ENCODE measurements around the gene ARF4. TPM values are rescaled to one million over a fixed set of nuclear protein-coding genes. Genes with fewer than 3 reads are reported as not detected.
"Not testable (repeated sequence)": the region's sequence is repeated elsewhere in the genome, so short reads cannot be mapped to it uniquely, and the experiment has no call there.

The ARF4 gene
- 86.7 and 417 TPM in 2 replicates for total RNA-seq (ENCODE audit: low replicate concordance)

- DNase-seq (ENCODE audit: low read depth): peak; percentile 99
- H3K4me3 ChIP-seq (ENCODE audit: low read depth, low read length): peak within 1 kb of the TSS; percentile 100
- TF ChIP-seq, protein P1, sequence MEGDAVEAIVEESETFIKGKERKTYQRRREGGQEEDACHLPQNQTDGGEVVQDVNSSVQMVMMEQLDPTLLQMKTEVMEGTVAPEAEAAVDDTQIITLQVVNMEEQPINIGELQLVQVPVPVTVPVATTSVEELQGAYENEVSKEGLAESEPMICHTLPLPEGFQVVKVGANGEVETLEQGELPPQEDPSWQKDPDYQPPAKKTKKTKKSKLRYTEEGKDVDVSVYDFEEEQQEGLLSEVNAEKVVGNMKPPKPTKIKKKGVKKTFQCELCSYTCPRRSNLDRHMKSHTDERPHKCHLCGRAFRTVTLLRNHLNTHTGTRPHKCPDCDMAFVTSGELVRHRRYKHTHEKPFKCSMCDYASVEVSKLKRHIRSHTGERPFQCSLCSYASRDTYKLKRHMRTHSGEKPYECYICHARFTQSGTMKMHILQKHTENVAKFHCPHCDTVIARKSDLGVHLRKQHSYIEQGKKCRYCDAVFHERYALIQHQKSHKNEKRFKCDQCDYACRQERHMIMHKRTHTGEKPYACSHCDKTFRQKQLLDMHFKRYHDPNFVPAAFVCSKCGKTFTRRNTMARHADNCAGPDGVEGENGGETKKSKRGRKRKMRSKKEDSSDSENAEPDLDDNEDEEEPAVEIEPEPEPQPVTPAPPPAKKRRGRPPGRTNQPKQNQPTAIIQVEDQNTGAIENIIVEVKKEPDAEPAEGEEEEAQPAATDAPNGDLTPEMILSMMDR (IDR thresholded peaks at IDR 0.05; ENCODE audit: insufficient read depth, low read length): peak; percentile 16
Observed at GRCh38 chr3:57597127-57597923, at the start of gene ARF4. TSS of gene ARF4 (minus strand) at chr3:57597344. CDS start at chr3:57597140, 204 bp downstream.

- TF ChIP-seq, protein P1 (IDR thresholded peaks at IDR 0.05; ENCODE audit: insufficient read depth, low read length): peak; percentile 44
- no peak overlapping the region for H3K4me3 ChIP-seq (ENCODE audit: low read depth, low read length)
- DNase-seq (ENCODE audit: low read depth): peak; percentile 83
Observed at GRCh38 chr3:57646723-57647122, 49.6 kb upstream of the ARF4 start.

GRCh38 chr3:57644740-57645139 is 47.6 kb upstream of the ARF4 start:
- H3K4me3 ChIP-seq (ENCODE audit: low read depth, low read length): no peak overlapping the region

DNA sequence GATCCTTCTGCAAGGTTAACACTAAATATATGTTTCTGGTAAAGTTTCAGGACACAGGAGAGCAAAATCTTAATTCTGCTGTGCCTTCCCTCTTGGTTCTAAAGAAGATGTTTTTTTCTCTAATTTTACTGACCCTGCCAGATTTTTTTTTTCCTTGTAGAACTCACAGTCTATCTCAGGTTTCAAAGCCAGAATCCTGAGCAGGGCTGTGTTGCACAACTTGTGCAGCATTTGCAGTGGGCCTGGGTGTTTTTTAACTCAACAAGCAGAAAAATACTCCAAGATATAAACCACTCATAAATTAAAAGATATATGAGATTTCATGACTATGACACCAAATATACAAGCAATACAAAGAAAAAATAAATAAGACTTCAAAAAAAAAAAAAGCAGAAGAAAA is 40.2 kb upstream of the ARF4 start:
- H3K4me3 ChIP-seq (ENCODE audit: low read depth, low read length): no peak overlapping the region
- TF ChIP-seq, protein P1 (IDR thresholded peaks at IDR 0.05; ENCODE audit: insufficient read depth, low read length): no peak
- DNase-seq (ENCODE audit: low read depth): peak; percentile 19

More at GRCh38 chr3:57644740-57645139, 47.6 kb upstream of the ARF4 start:
- TF ChIP-seq, protein P1 (IDR thresholded peaks at IDR 0.05; ENCODE audit: insufficient read depth, low read length): no peak
- DNase-seq (ENCODE audit: low read depth): no peak

DNA sequence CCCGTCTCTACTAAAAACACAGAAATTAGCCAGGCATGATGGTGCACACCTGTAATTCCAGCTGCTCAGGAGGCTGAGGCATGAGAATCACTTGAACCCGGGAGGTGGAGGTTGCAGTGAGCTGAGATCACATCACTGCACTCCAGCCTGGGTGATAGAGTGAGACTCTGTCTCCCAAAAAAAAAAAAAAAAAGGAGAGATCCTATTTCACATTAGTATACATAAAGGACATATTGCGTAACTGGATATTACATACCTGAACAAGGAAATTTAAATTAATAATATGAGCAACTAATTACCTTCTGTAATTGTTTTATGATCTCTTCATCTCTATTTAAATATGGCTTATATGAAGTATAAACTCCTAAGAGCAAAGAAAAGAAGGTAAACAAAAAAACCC is 37.1 kb upstream of the ARF4 start:
- DNase-seq (ENCODE audit: low read depth); H3K4me3 ChIP-seq (ENCODE audit: low read depth, low read length): not testable (repeated sequence)

- DNase-seq (ENCODE audit: low read depth): no peak
- no peak overlapping the region for H3K4me3 ChIP-seq (ENCODE audit: low read depth, low read length)
- TF ChIP-seq, protein P1 (IDR thresholded peaks at IDR 0.05; ENCODE audit: insufficient read depth, low read length): no peak
Observed at GRCh38 chr3:57627976-57628375, 30.8 kb upstream of the ARF4 start.

GRCh38 chr3:57624801-57625200 is 27.7 kb upstream of the ARF4 start:
- TF ChIP-seq, protein P1 (IDR thresholded peaks at IDR 0.05; ENCODE audit: insufficient read depth, low read length): no peak

More at GRCh38 chr3:57624801-57625200, 27.7 kb upstream of the ARF4 start:
- no peak for DNase-seq (ENCODE audit: low read depth)
- no peak overlapping the region for H3K4me3 ChIP-seq (ENCODE audit: low read depth, low read length)
